Heart left ventricle (tissue), 16 donors: ENCODE measurements around the gene MAN1B1. TPM values are rescaled to one million over a fixed set of nuclear protein-coding genes. Genes with fewer than 3 reads are reported as not detected.

ENCODE experiments used
- ATAC-seq, 4 donors: fragments of 200-7000 bp; cut with Tn5 transposase; one replicate each; pipeline ENCODE4 v1.9.1; 2020 to 2022; ENCODE audit warnings: moderate library complexity in 4 of 4, mild to moderate bottlenecking in 3 of 4, moderate number of reproducible peaks in 1 of 4
- DNase-seq, 5 donors: peaks; one replicate each; pipeline ENCODE4 v3.0.0-alpha.2; 2020
- H3K27ac ChIP-seq, 12 donors: fragments of 200-600 bp; sonication (generic) in 4 of 12; one replicate each; pipeline versions ENCODE4 v1.5.0 to v1.8.0; 2016 to 2022; ENCODE audit warnings: mild to moderate bottlenecking in 2 of 12
- H3K27me3 ChIP-seq, 9 donors: fragments of 200-600 bp; sonication (generic) in 2 of 9; one replicate each; pipeline versions ENCODE4 v1.5.1 to v1.8.0; 2016 to 2022; ENCODE audit warnings: mild to moderate bottlenecking in 3 of 9
- H3K36me3 ChIP-seq, 9 donors: fragments of 200-600 bp; sonication (generic) in 2 of 9; one replicate each; pipeline versions ENCODE4 v1.5.0 to v1.8.0; 2018 to 2022; ENCODE audit warnings: mild to moderate bottlenecking in 2 of 9
- H3K4me1 ChIP-seq, 12 donors: fragments of 200-600 bp; sonication (generic) in 4 of 12; one replicate each; pipeline versions ENCODE4 v1.5.0 to v1.8.0; 2016 to 2022; ENCODE audit warnings: mild to moderate bottlenecking in 3 of 12
- H3K4me3 ChIP-seq, 12 donors: fragments of 200-600 bp; sonication (generic) in 4 of 12; one replicate each; pipeline versions ENCODE4 v1.5.0 to v1.8.0; 2017 to 2022; ENCODE audit warnings: mild to moderate bottlenecking in 9 of 12, moderate library complexity in 4 of 12
- H3K9me3 ChIP-seq, 12 donors: fragments of 200-600 bp; sonication (generic) in 4 of 12; one replicate each; pipeline versions ENCODE4 v1.5.0 to v1.8.0; 2016 to 2022; ENCODE audit warnings: mild to moderate bottlenecking in 1 of 12
- CTCF ChIP-seq, 12 donors: fragments of 200-600 bp; sonication (generic) in 4 of 12; IDR thresholded peaks; one replicate each; pipeline versions ENCODE4 v1.5.0 to v1.8.0; 2018 to 2022; ENCODE audit warnings: antibody characterized with exemption in 12 of 12, mild to moderate bottlenecking in 5 of 12
- POLR2A ChIP-seq, 2 donors: fragments of 450-650 bp; IDR thresholded peaks; one replicate each; pipeline ENCODE4 v1.6.1; 2017; ENCODE audit warnings: antibody characterized with exemption in 2 of 2, mild to moderate bottlenecking in 2 of 2, moderate library complexity in 2 of 2
- WGBS, 4 donors: extraction: QIAGEN DNeasy Blood & Tissue Kit in 2 of 4; methylation state at CpG; one replicate each; pipeline versions ENCODE4 v1.1.5 to v1.1.7; 2013 to 2018; 5-methylcytosine and 5-hydroxymethylcytosine counted together
- intact Hi-C, 10 donors: fragments of 100-400 bp; cut with DNase I; formaldehyde crosslinking; loops; one replicate each; pipeline versions ENCODE4 v1.11.1 to v1.14.2; 2022
- polyA plus RNA-seq, 2 donors: library from polyadenylated mRNA; stranded (reverse); fragments of 200-250 nt; gene quantifications; one replicate each; pipeline ENCODE4 v1.2.3, GENCODE V29; 2013
- total RNA-seq, 9 donors: library from RNA; depleted of rRNA in 2 of 9; stranded (reverse); fragments of >200 nt in 2 of 9; fragmentation: NEBNext Ultra II Directional in 3 of 9; extraction: Animal tissue kit (Norgen Biotek cat#: 25700) in 3 of 9; gene quantifications; one replicate each; pipeline versions ENCODE4 v1.1.0 to v1.2.4, GENCODE V29; 2016 to 2023
- donor health status: ischemic (EF 13 %, LVEDD 7.1; RV severe dilation, severe dysfunction).
- donor health status: healthy with polysubstance abuse.
- donor health status: DM: no; HTN: yes; CAD: no.
- donor health status: DM: no; HTN: no; CAD: no.
- donor health status: ischemic (EF 25% LVEDD 6.9; RV normal size, moderate dysfunction).
- donor health status: ischemic (EF 25% LVEDD 5.7; RV mildly dilated, moderate dysfunction).
- donor health status: healthy.
- donor health status: DM: yes; HTN: yes; CAD: no.
- donor health status: ischemic (EF 35%, LVEDD 5.7; RV mildly dilated, moderate dysfunction).
- donor health status: nonischemic (EF 11% LVEDD 7.7; RV severe dilation, severe dysfunction).
- donor health status: DM: yes; HTN: yes; CAD: no.
- donor health status: PGD.
- donor health status: ischemic (EF 29% LVEDD 5.4; RV normal size, mild dysfunction).
- donor health status: nonischemic (EF 23%, LVEDD 6.1; RV moderate dilation, normal function).

MAN1B1 gene
- total and polyA plus RNA-seq, 11 donors: 17.6 to 40.6 (median 24.6) TPM

DNA sequence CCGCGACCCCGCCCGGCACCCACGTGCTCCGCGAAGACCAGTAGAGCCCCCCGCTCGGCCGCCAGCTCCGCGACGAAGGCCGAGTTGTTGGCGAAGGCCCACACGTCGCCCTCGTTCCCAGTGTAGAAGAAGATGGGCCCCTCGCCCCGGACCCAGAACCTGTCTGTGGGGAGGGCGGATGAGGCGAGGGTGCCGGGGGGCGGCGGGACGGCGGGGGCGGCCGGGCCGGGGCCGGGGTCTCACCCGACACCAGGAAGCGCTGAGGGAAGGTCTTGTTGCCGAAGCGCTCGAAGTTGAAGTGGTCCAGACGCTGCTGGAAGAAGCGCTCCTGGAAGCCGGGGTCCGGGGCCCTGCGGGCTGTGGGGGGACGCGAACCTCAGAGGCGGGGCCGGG is 27.4 kb downstream of the MAN1B1 start:
- intact Hi-C loops: loop anchor here in 1 of 10 donors (10.0 kb wide), 1 partner anchor 71 kb away; the partner anchor contains the start of genes ANAPC2 and SSNA1
- H3K4me1 ChIP-seq: peaks cover 0 to 45% (median 23%) of the 10 kb centered on the region in 12 donors
- H3K27ac ChIP-seq: peak overlapping the region in 8 of 12 donors; percentile 49 to 90 (median 63)
- no peaks in the 10 kb centered on the region for H3K9me3 ChIP-seq
- DNase-seq (no peak), ATAC-seq (no peak)
- 0 to 1% (median 1%) methylated on average over 2 to 45 of the region's 45 CpGs for WGBS, 4 donors
- peak overlapping the region; percentile 56 to 94 (median 78) for H3K4me3 ChIP-seq
- peaks cover 0 to 40% (median 19%) of the 10 kb centered on the region in 9 donors for H3K36me3 ChIP-seq
- no peaks in the 10 kb centered on the region for H3K27me3 ChIP-seq
- TF ChIP-seq CTCF (IDR thresholded peaks at IDR 0.05) (no peak), POLR2A (IDR thresholded peaks at IDR 0.05) (no peak)

DNA sequence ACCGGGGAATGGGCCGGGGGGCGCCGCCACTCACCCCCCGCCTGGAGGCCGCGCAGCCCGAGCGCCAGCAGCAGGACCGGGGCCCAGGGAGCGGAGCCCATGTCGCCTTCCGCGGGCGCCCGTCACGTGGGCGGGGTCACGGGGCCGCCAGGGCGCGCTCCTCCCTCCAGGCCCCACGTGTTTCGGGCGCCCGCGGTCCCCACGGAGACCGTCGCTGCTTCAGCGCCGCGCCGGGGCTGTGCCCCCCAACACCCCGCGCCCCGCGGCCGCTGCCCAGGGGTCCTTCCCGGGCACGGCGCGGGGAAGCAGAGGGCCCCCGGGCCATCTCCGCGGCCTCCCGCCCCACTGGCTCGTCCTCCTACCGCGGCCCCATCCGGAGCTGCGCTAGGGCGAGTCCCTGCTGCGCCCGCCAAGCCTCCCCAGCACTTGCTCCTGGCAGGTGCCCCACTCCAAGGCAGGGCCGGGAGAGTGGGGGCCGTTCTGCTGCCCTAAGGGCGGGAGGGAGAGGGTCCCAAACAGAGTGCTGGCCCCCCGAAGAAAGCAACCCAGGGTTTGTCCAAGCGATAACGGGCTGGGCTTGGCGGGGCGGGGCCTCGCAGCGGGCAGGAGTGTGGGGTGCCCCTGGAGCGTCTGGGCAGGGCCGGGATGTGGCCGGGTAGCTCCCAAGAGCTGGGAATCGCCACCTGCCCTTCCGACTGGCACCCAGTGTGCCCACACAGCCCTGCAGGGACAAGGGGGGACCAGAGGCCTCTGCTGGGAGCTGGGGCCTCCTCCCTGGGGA is 28.0 kb downstream of the MAN1B1 start, which contains the start of gene DPP7:
Gene DPP7, minus strand, starts transcription at position 121 of the 781 bp plus-strand sequence. Its CDS starts 20 bp downstream, at position 101.
- no peaks in the 10 kb centered on the region for H3K27me3 ChIP-seq
- peak; percentile 78 to 87 (median 85) for DNase-seq
- 6 to 18% (median 8%) methylated on average over 26 to 70 of the region's 70 CpGs; no CpG with 5 or more reads in 1 of the 4 donors for WGBS, 4 donors
- H3K36me3 ChIP-seq: peaks cover 0 to 34% (median 18%) of the 10 kb centered on the region in 9 donors
- TF ChIP-seq CTCF (IDR thresholded peaks at IDR 0.05) (peak in 1 of 12 donors; percentile 5), POLR2A (IDR thresholded peaks at IDR 0.05) (peak in 1 of 2 donors; percentile 50)
- peak; percentile 11 to 84 (median 80) for ATAC-seq
- H3K4me1 ChIP-seq: peaks cover 0 to 45% (median 23%) of the 10 kb centered on the region in 12 donors
- intact Hi-C loops: loop anchor here in 2 of 10 donors (5.0 to 10.0 kb wide), 3 partner anchors 70 to 122 kb away; partner anchors contain the start of genes ANAPC2 (in 1 of the 2), CYSRT1 (in 1 of the 2), RNF224 (in 1 of the 2) and SSNA1 (in 1 of the 2)
- no peaks in the 10 kb centered on the region for H3K9me3 ChIP-seq
- H3K4me3 ChIP-seq: peak within 1 kb of the TSS; percentile 56 to 94 (median 78)
- H3K27ac ChIP-seq: peak within 1 kb of the TSS; percentile 49 to 90 (median 72)

GRCh38 chr9:137115394-137116026 is 28.7 kb downstream of the MAN1B1 start:
- TF ChIP-seq CTCF (IDR thresholded peaks at IDR 0.05) (no peak), POLR2A (IDR thresholded peaks at IDR 0.05) (no peak)
- Histone ChIP-seq H3K4me3 (peak overlapping the region in 10 of 12 donors; percentile 56 to 94 (median 78)), H3K9me3 (no peaks in the 10 kb centered on the region), H3K4me1 (peaks cover 0 to 45% (median 23%) of the 10 kb centered on the region in 12 donors), H3K36me3 (peaks cover 0 to 27% (median 13%) of the 10 kb centered on the region in 9 donors), H3K27me3 (no peaks in the 10 kb centered on the region), H3K27ac (peak overlapping the region in 11 of 12 donors; percentile 50 to 90 (median 73))
- DNase-seq (no peak), ATAC-seq (peak; percentile 1 to 14 (median 10))
- WGBS, 4 donors: 78 to 81% (median 79%) methylated on average over 12 to 21 of the region's 21 CpGs
- intact Hi-C loops: loop anchor here in 2 of 10 donors (5.0 to 10.0 kb wide), 3 partner anchors 69 to 122 kb away; partner anchors contain the start of genes ANAPC2 (in 1 of the 2), CYSRT1 (in 1 of the 2), RNF224 (in 1 of the 2) and SSNA1 (in 1 of the 2)
